A375 (cell line): Measurements from ENCODE around the gene EFNA4. TPM values are rescaled to one million over a fixed set of nuclear protein-coding genes. Genes with fewer than 3 reads are reported as not detected.

Source experiments
- total RNA-seq: library from RNA; depleted of rRNA; stranded (reverse); fragments of >200 nt; shearing (Covaris generic); gene quantifications from 2 replicates; pipeline ENCODE4 v1.2.3, GENCODE V29; 2014; rRNA removed

The EFNA4 gene
- 7.5 and 7.8 TPM in 2 replicates for total RNA-seq

DNA sequence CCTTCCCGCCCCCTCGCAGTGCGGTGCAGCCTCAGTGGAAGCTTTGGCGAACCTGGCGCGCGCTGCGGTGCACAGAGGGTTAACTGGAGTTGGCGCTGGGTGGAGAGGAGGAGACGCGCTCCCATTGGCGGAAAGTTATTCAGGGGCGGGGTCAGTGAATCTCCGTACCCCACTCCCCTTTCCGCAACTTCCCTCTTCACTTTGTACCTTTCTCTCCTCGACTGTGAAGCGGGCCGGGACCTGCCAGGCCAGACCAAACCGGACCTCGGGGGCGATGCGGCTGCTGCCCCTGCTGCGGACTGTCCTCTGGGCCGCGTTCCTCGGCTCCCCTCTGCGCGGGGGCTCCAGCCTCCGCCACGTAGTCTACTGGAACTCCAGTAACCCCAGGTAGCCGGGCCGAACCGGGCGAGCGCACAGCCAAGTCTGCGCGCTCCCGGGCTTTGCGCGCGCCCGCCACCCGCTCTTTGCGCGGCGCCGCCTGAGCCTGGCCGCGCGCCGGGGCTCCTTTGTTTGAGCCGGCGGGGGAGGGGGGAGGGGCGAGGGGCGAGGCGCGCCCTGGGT is at the start of gene EFNA4:
EFNA4 (plus strand) TSS at position 191 of the 561 bp plus-strand sequence; CDS start at position 275, 84 bp downstream.

GRCh38 chr1:155033524-155033923 is 30.0 kb upstream of the EFNA4 start, which contains the start of the genes DCST1 and DCST2:
DCST1 (plus strand) TSS chr1:155033824; CDS start chr1:155034037, 213 bp downstream.
DCST2 (minus strand) TSS chr1:155033781; CDS start chr1:155033701, 80 bp downstream.

DNA sequence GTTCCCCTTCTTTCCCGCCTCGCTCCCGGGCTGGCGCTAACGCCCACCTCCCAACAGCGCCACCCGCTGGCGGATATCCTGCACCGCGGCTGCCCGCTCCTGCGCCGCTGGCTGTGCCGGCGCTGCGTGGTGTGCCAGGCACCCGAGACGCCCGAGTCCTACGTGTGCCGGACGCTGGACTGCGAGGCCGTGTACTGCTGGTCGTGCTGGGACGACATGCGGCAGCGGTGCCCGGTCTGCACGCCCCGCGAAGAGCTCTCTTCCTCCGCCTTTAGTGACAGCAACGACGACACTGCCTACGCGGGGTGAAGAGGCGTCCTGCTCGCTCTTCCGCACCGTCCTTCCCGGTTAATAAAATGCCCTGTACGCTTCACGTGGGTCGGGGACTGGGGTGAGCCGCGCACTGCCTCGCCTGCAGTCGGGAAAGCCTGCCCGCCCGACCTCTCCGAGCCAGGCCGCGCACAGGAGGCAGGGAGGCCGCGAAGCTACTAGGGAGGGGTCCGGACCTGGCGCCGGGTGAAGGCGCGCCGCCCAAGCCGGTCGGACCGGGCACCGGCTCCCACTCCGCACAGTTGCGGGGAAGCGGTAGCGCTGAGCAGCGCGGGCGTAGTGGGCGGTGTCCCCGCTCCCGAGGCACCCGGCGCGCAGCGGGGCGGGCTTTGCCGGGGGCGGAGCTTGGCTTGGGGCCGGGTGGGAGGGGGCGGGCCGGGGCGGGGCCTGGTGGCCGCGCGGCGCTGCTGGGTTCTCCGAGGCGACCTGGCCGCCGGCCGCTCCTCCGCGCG is 12.8 kb upstream of the EFNA4 start, which contains the start of gene ADAM15:
ADAM15 (plus strand) TSS at position 757 of the 782 bp plus-strand sequence. CDS start 71 bp downstream, outside the sequence.

DNA sequence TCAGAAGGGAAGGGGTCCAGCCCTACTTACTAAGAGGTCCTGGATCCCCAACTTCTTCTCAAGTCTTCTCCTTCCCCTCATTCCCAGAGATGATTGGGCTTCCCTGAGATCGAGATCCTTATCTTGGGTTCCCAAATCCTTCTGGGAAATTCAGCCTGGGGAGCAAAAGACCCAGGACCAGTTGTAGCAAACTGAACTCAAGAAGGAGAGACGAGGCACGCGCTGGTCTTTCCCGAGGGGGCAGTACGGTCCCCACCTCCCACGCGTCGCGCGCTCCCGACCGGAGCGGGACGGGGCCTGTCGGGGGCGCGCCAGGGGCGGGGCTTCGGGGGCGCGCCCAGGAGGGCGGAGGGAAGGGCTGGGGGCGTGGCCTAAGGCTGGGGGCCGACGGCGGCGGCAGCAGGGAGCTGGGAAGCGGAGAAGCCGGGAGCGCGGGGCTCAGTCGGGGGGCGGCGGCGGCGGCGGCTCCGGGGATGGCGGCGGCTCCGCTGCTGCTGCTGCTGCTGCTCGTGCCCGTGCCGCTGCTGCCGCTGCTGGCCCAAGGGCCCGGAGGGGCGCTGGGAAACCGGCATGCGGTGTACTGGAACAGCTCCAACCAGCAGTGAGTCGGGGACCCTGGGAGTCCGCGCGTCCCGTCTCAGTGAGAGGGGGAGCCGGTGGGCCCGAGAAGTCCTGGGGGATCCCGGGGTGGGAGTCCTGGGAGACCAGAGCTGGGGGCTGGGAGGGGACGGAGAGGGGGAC is 15.1 kb downstream of the EFNA4 start, which contains the start of gene EFNA3:
EFNA3 (plus strand) TSS at position 369 of the 741 bp plus-strand sequence; CDS start at position 474, 105 bp downstream.

Other genes starting within 250 kb of the EFNA4 start
- gene KCNN3, start 193.5 kb upstream of the EFNA4 start, total RNA-seq: 0.74 and 1.3 TPM in 2 replicates
- 13.8 and 17.6 TPM in 2 replicates for gene PMVK, start 127.0 kb upstream of the EFNA4 start, total RNA-seq
- gene PBXIP1, start 107.6 kb upstream of the EFNA4 start, total RNA-seq: 44.9 and 55.1 TPM in 2 replicates
- 31.9 and 39.8 TPM in 2 replicates for gene PYGO2, start 102.0 kb upstream of the EFNA4 start, total RNA-seq
- gene SHC1, start 93.0 kb upstream of the EFNA4 start, total RNA-seq: 279 and 321 TPM in 2 replicates
- 192 and 226 TPM in 2 replicates for gene CKS1B, start 89.1 kb upstream of the EFNA4 start, total RNA-seq
- 52.3 and 59.9 TPM in 2 replicates for gene FLAD1, start 80.4 kb upstream of the EFNA4 start, total RNA-seq
- gene LENEP, start 70.2 kb upstream of the EFNA4 start, total RNA-seq: not detected in 2 replicates
- gene ZBTB7B, start 60.9 kb upstream of the EFNA4 start, total RNA-seq: 20.9 and 21.1 TPM in 2 replicates
- gene DCST2, start 30.0 kb upstream of the EFNA4 start, total RNA-seq: 0.19 and 0.40 TPM in 2 replicates
- not detected in 2 replicates for gene DCST1, start 29.9 kb upstream of the EFNA4 start, total RNA-seq
- gene ADAM15, start 12.4 kb upstream of the EFNA4 start, total RNA-seq: 112 and 116 TPM in 2 replicates
- 2.5 and 3.0 TPM in 2 replicates for gene EFNA3, start 15.1 kb downstream of the EFNA4 start, total RNA-seq
- gene EFNA1, start 64.1 kb downstream of the EFNA4 start, total RNA-seq: 37.2 and 40.0 TPM in 2 replicates
- 68.9 and 72.0 TPM in 2 replicates for gene SLC50A1, start 72.1 kb downstream of the EFNA4 start, total RNA-seq
- 75.7 and 98.1 TPM in 2 replicates for gene DPM3, start 76.8 kb downstream of the EFNA4 start, total RNA-seq
- 102 and 136 TPM in 2 replicates for gene KRTCAP2, start 109.6 kb downstream of the EFNA4 start, total RNA-seq
- 2.3 and 3.4 TPM in 2 replicates for gene TRIM46, start 110.1 kb downstream of the EFNA4 start, total RNA-seq
- gene THBS3, start 144.2 kb downstream of the EFNA4 start, total RNA-seq: 36.2 and 40.8 TPM in 2 replicates
- 125 and 141 TPM in 2 replicates for gene MTX1, start 145.0 kb downstream of the EFNA4 start, total RNA-seq
- 13.9 and 22.8 TPM in 2 replicates for gene ENTREP3, start 191.7 kb downstream of the EFNA4 start, total RNA-seq
- gene SCAMP3, start 198.6 kb downstream of the EFNA4 start, total RNA-seq: 171 and 220 TPM in 2 replicates
- 38.1 and 49.0 TPM in 2 replicates for gene CLK2, start 209.8 kb downstream of the EFNA4 start, total RNA-seq
- gene HCN3, start 213.7 kb downstream of the EFNA4 start, total RNA-seq: 1.2 and 2.0 TPM in 2 replicates
- gene PKLR, start 237.7 kb downstream of the EFNA4 start, total RNA-seq: 0.03 TPM in 1 of 2 replicates, not detected in the other
- gene FDPS, start 245.1 kb downstream of the EFNA4 start, total RNA-seq: 191 and 212 TPM in 2 replicates